TTC549 (cell line): ENCODE data around the gene FGF1.
A peak's percentile ranks its signal among the peaks of the same experiment; 100 is the strongest.
"Not testable (repeated sequence)": the region's sequence is repeated elsewhere in the genome, so short reads cannot be mapped to it uniquely, and the experiment has no call there.

Experiments
- FAIRE-seq: peaks from 2 replicates; lab custom pipeline; 2012; peaks lifted over from hg19 to GRCh38; lab: Jason Lieb, UNC

The FGF1 gene

GRCh38 chr5:142668336-142668735 is 17.6 kb downstream of the FGF1 start:
- no peak for FAIRE-seq

GRCh38 chr5:142667831-142668230 is 18.1 kb downstream of the FGF1 start:
- no peak for FAIRE-seq

GRCh38 chr5:142664636-142665035 is 21.3 kb downstream of the FGF1 start:
- FAIRE-seq = no peak

- no peak for FAIRE-seq
These were observed 21.8 kb downstream of the FGF1 start for GRCh38 chr5:142664067-142664466.

GRCh38 chr5:142663246-142663645 is 22.6 kb downstream of the FGF1 start:
- no peak for FAIRE-seq

- no peak for FAIRE-seq
These were observed 23.9 kb downstream of the FGF1 start for GRCh38 chr5:142661957-142662356.

GRCh38 chr5:142661143-142661542 is 24.7 kb downstream of the FGF1 start:
- no peak for FAIRE-seq

- FAIRE-seq = no peak
These were observed 25.2 kb downstream of the FGF1 start for GRCh38 chr5:142660731-142661130.

- no peak for FAIRE-seq
These were observed 25.7 kb downstream of the FGF1 start for GRCh38 chr5:142660196-142660595.

- no peak for FAIRE-seq
These were observed 26.5 kb downstream of the FGF1 start for GRCh38 chr5:142659405-142659804.

GRCh38 chr5:142658278-142658677 is 27.6 kb downstream of the FGF1 start:
- FAIRE-seq = no peak

- no peak for FAIRE-seq
These were observed 28.4 kb downstream of the FGF1 start for GRCh38 chr5:142657446-142657845.

- FAIRE-seq = peak; percentile 58
These were observed 30.3 kb downstream of the FGF1 start for GRCh38 chr5:142655339-142656267.

- no peak for FAIRE-seq
These were observed 31.3 kb downstream of the FGF1 start for GRCh38 chr5:142654578-142655058.

- no peak for FAIRE-seq
These were observed 32.6 kb downstream of the FGF1 start for GRCh38 chr5:142653321-142653720.

- no peak for FAIRE-seq
These were observed 33.3 kb downstream of the FGF1 start for GRCh38 chr5:142652563-142652962.

GRCh38 chr5:142650881-142651280 is 35.0 kb downstream of the FGF1 start:
- FAIRE-seq = no peak

GRCh38 chr5:142650060-142650459 is 35.8 kb downstream of the FGF1 start:
- FAIRE-seq = no peak

GRCh38 chr5:142648108-142648507 is 37.8 kb downstream of the FGF1 start:
- FAIRE-seq = not testable (repeated sequence)

GRCh38 chr5:142645456-142645855 is 40.4 kb downstream of the FGF1 start:
- FAIRE-seq = no peak

- no peak for FAIRE-seq
These were observed 41.1 kb downstream of the FGF1 start for GRCh38 chr5:142644640-142645361.

- FAIRE-seq = no peak
These were observed 41.8 kb downstream of the FGF1 start for GRCh38 chr5:142644127-142644526.

GRCh38 chr5:142643634-142644033 is 42.3 kb downstream of the FGF1 start:
- FAIRE-seq = no peak
